HG03432 (cell line): ENCODE measurements around the gene ANKZF1.
"Not testable (repeated sequence)": the region's sequence is repeated elsewhere in the genome, so short reads cannot be mapped to it uniquely, and the experiment has no call there.

ENCODE experiments used
- ATAC-seq: cut with Tn5 transposase; IDR thresholded peaks from one replicate; pipeline ENCODE4 v1.9.1; 2021; ENCODE audit warnings: mild to moderate bottlenecking, moderate library complexity; ENCODE audit not compliant: unreplicated experiment

ANKZF1 gene

GRCh38 chr2:219229305-219230058 is at the start of gene ANKZF1, which contains the start of gene ATG9A:
TSS of gene ANKZF1 (plus strand) at chr2:219229806. CDS start at chr2:219230258, 452 bp downstream.
TSS of gene ATG9A (minus strand) at chr2:219229636. CDS start at chr2:219228024, 1,612 bp downstream.
- peak; percentile 98 for ATAC-seq

- no peak for ATAC-seq
Observed at GRCh38 chr2:219180961-219181360, 48.6 kb upstream of the ANKZF1 start.

- no peak for ATAC-seq
Observed at GRCh38 chr2:219181531-219181930, 48.1 kb upstream of the ANKZF1 start.

- no peak for ATAC-seq
Observed at GRCh38 chr2:219182331-219183150, 47.1 kb upstream of the ANKZF1 start.

- ATAC-seq, result no peak
Observed at GRCh38 chr2:219183151-219183772, 46.3 kb upstream of the ANKZF1 start.

GRCh38 chr2:219184121-219184520 is 45.5 kb upstream of the ANKZF1 start:
- no peak for ATAC-seq

- no peak for ATAC-seq
Observed at GRCh38 chr2:219186754-219187456, 42.7 kb upstream of the ANKZF1 start.

- no peak for ATAC-seq
Observed at GRCh38 chr2:219197388-219197787, 32.2 kb upstream of the ANKZF1 start.

GRCh38 chr2:219198974-219199373 is 30.6 kb upstream of the ANKZF1 start:
- no peak for ATAC-seq

- ATAC-seq, result no peak
Observed at GRCh38 chr2:219199470-219200211, 30.0 kb upstream of the ANKZF1 start.

- not testable (repeated sequence) for ATAC-seq
Observed at GRCh38 chr2:219200502-219201326, 28.9 kb upstream of the ANKZF1 start.

- ATAC-seq, result not testable (repeated sequence)
Observed at GRCh38 chr2:219201331-219201730, 28.3 kb upstream of the ANKZF1 start.

- ATAC-seq, result no peak
Observed at GRCh38 chr2:219204425-219205164, 25.0 kb upstream of the ANKZF1 start.

GRCh38 chr2:219205165-219205538 is 24.5 kb upstream of the ANKZF1 start:
- ATAC-seq, result no peak

GRCh38 chr2:219205981-219206327 is 23.7 kb upstream of the ANKZF1 start:
- no peak for ATAC-seq

- ATAC-seq, result peak; percentile 97
Observed at GRCh38 chr2:219206328-219207133, 23.1 kb upstream of the ANKZF1 start, which contains the start of gene ZFAND2B. TSS of gene ZFAND2B (plus strand) at chr2:219206782. CDS start at chr2:219206988, 206 bp downstream.

- ATAC-seq, result no peak
Observed at GRCh38 chr2:219207134-219207883, 22.3 kb upstream of the ANKZF1 start.
